NCI-H2107 (cell line): ENCODE results near the gene ATF2.
"Not testable (repeated sequence)": the region's sequence is repeated elsewhere in the genome, so short reads cannot be mapped to it uniquely, and the experiment has no call there.

ENCODE experiments used
- DNase-seq: peaks from one replicate; lab custom pipeline; 2025; lab: John Stamatoyannopoulos, UW

Gene ATF2

DNA sequence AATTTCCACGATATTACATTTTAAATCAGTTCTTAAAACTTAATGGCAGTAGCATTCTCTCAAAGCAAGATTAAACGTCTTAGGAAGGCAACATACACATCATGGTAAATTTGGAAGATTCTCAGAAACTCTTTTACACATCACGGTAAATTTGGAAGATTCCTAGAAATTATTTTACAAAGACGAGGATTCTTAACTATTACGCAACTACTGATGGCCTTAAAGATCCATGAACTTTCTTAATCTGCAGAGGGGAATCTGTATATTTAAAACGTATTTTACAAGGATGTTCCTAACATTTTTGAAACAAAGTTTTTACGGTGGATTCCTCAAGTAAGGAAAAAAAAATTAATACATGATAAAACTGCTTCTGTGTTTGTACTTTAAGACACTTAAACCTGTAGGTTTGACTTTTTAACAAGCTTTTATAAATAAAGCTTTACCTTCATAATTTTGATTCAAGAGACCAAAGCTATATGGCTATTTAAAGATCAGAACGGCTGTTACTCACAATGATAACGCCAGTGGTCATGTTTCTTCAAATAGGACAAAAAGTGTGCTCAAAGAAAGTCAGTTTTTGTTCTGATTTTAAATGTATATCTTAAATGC is 1.7 kb downstream of the ATF2 start:
- no peak for DNase-seq

DNA sequence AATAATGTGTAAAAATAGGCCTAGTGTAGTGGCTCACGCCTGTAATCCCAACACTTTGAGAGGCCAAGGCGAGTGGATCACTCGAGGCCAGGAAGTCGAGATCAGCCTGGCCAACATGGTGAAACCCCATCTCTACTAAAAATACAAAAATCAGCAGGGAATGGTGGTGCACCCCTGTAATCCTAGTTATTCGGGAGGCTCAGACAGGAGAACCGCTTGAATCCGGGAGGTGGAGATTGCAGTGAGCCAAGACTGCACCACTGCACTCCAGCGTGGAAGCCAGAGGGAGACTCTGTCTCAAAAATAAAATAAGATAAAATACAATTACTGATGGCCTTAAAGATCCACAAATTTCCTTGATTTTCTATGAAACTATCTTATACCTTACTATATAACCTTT is 3.8 kb downstream of the ATF2 start:
- DNase-seq: no peak

DNA sequence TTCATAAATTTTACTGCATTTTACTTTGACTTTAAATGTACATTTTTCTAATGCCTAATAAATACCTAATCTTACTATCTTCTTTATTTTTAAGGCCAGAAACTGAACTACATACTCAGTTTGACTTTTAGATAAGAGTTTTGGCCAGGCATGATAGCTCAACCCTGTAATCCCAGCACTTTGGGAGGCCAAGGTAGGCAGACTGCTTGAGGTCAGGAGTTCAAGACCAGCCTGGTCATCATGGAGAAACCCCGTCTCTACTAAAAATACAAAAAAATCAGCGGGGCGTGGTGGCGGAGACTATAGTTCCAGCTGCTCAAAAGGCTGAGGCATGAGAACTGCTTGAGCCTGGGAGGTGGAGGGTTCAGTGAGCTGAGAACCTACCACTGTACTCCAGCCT is 9.1 kb downstream of the ATF2 start:
- no peak for DNase-seq

DNA sequence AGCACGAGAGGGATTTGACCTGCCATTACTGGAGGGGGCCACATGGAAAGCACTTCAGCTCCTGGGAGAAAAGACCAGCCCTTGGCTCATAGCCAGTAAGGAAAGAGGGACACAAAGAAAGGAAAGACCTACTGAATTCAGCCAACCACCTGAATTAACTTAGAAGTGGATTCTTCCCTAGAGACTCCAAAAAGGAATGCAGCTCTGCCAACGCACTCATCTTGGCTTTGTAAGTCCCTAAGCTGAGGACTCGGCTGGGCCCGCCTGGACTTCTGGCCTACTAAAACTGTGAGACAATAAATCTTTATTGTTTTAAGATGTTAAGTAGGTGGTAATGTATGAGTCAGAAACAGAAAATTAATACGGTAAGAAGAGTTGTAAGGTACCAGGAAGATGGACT is 11.5 kb downstream of the ATF2 start:
- no peak for DNase-seq

DNA sequence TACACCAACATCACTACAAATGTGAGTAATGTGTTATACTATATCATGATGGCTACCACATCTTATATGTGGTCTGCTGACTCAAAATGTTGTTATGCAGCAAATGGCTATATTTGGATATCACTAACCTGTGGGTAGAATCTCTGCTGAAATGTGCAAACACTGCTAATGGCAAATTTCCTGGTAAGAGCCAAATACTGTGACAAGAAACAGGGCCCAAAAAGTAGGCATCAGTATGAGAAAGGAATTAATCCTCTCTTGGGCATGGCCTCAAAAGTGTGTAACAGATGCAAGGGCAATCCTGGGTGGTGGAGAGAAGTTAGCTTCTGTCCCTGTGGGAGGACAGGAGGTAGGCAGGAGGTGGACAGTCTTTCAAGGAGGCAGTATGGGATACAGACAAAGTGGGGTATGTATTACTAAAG is 13.3 kb downstream of the ATF2 start:
- DNase-seq: no peak

DNA sequence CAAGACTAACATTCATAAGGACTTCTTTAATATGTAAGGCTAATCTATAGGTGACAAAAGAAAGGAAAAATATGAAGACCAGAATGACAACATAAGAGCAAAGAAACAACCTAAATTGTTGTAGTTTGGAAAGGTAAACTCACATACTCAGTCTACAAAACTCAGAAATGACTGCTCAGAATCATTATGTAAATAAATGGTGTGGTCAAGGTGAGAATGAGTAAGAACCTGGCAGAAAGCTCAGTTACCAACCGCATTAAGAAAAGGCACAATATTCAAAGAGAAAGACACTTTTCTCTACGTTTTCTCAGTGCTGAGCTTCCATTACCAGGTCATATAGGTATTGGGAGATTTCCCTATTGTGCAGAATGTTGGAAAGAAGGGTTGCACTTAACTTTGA is 15.8 kb downstream of the ATF2 start:
- DNase-seq: no peak

DNA sequence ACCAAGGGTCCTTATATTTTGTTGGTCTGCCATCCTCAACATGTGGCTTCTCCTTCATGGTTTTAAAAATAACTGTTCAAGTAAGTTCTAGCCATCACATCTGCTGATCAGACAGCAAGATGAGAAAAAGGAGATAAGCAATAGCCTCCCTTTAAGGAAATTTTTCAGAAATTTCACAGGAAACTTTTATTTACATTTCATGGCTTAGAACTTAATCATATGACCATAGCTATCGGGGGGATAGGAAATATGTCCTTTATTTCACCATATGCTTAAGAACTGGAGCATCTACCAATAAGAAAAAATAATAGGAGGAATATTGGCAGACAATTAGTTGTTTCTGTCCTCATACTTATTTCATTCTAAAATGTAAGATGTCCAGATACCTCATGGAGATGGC is 16.2 kb downstream of the ATF2 start:
- DNase-seq: no peak

DNA sequence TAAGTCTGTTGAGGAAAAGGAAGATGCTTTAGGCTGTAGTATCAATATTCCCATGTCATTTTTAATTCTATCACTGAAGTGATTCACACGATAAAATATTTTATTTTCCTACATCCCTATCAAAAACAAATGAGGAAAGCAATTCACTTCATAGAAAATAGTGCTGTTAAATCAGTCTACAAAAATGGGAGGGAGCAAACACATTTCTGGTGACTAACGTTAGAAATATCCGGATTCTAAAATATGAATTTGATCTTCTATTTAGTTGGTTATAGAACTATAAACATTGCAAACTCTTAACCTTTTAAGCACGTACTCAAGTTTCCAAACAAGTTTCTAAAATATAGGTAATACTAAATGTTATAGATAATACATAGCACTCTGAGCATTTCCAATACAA is 20.8 kb downstream of the ATF2 start:
- DNase-seq: no peak

DNA sequence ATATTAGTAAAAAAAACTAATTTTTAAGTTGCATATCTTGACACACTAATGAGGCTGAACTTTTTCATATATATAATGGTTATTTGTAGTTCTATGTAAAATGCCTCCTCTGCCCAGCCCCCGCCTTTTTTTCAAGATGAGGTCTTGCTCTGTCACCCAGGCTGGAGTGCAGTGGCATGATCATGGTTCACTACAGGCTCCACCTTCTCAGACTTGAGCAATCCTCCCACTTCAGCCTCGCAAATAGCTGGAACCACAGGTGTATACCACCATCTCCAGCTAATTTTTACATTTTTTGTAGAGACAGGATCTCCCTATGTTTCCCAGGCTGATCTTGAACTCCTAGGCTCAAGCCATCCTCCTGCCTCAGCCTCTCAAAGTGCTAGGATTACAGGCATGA is 24.3 kb downstream of the ATF2 start:
- DNase-seq: no peak

DNA sequence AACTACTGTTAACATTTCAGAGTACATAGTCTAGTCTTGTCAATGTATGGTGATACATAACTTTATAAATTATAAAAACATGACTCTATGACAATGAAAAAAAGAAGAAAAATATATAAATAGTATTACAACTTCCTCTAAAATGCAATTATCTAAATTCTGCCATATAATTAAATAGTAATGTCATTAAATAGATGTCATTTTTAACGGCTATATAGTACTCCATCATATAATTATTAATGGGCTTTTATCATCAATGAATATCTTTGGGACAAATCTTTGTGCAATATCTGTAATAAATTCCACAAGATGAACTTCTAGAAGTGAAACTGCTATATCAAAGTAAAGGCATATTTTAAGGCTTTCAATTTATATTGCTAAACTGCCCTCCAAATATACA is 24.8 kb downstream of the ATF2 start:
- DNase-seq: no peak

DNA sequence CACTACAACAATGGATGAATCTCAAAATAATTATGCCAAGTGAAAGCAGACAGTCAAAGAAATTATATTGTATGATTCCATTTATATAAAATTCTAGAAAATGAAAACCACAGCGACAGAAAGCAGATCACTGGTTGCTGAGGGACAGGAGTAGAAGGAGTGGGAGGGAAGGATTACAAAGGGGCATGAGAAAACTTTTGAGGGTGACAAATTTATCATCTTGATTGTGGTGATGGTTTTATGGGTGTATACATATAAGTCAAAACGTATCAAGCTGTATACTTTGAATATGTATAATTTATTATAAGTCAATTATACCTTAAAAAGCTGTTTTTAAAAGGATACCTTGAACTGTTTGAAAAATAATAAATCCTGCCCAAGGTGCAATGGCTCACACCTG is 27.7 kb downstream of the ATF2 start:
- no peak for DNase-seq

DNA sequence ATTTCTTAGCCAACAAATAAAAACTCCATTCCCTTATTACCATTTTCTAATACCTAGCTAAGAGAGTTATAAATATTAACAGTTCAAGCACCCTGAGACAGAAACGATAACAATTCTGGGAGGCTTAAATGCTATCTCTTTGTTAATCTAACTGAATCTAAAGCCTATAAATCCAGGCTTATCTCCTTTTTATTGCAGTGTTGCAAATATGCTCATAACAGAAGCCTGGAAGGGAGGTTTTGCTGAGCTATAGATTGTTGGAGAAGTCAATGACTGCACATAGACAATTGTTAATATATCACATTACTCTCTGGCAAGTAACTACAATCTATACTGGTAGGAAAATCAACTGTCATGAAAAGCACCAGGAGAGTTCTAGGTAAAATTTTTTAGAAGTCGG is 30.2 kb downstream of the ATF2 start:
- DNase-seq: no peak

DNA sequence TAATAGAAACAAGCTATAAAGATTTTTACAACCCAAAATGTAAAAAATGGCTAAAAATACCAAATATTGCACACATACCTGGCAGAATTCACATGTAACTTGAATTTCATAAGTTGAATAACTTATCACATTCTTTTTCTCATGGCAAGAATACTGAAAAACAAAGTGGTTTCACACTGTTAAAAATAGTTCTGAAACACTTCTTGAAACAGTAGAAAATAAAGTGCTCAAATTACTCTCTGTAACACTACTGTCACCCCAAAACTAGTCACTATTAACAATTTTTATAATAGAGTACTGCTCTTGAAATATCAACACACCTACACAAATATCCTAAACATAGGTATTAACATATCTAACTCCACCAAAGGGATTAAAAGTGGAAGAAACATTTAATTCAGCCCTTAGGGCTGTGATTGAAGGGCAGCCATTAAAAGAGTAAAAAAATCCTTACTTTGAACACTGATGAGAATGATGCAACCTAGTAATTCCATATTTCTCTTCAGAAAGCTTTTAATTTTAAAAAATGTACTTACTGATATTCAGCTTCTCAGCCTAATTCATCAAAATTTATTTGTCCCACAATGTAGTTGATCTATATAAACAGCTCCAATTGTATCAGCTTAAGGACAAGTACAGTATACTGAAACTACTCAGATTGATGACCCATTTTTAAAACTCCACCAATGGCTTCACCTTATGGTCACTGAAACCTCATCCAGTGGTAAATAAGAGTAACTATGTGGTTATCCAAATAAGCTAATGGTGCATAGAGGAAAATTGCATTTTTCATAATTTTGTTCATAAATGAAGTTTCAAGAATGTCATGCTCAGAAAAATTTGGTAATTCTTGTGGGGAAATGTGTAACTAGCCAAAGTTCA is 31.4 kb downstream of the ATF2 start:
- no peak for DNase-seq

DNA sequence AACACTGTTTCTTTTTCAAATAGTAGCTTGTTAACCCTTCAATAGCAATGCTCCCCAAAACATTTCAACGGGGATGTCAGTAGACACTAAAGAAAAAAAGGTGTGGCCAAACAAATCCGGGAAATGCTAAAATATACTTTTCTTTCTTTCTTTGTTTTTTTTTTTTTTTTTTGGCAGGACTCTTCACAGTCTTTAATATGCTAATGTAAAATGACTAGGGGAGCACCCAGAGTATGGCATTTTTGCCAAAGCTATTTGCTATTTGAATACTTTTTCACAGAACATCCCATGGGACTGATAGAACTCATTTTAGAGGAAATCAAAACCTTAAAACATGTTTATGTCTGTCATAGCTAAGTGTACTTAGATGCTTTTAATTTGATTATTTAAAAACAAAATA is 32.1 kb downstream of the ATF2 start:
- DNase-seq: no peak

DNA sequence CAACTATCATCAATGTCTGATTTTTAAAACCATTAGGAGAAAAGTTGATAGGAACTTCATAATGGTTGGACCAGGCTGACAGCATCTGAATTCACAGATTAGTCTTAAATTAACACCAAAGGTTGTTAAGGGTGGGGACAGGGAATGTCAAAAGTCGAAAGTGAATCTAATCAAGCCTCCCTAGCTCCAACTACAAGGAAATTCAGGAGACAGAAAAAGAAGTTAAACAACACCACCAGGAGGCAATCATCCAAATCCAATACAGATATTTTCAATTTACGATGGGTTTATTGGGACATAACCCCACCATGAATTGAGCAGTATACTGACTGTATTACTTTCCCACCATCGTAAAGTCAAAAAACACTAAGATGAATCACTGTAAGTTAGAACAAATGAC is 32.8 kb downstream of the ATF2 start:
- no peak for DNase-seq

DNA sequence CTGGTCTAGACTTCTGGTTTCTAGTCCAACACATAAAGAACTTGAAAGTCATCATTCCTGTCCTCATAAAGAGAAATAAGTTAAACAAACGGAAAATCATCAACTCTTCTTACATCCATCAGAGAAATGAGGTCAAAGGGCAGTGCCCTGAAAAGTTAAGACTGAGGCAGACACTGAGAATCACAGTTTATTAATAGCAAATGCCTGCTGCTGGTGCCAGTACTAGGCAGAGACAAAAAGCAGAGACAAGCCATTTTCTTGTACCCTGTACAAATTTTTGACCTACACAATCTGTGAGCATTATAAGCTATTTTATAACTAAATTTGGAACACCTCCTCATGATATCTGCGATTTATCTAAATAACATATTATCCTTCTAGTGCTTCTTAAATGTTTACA is 36.8 kb downstream of the ATF2 start:
- no peak for DNase-seq

DNA sequence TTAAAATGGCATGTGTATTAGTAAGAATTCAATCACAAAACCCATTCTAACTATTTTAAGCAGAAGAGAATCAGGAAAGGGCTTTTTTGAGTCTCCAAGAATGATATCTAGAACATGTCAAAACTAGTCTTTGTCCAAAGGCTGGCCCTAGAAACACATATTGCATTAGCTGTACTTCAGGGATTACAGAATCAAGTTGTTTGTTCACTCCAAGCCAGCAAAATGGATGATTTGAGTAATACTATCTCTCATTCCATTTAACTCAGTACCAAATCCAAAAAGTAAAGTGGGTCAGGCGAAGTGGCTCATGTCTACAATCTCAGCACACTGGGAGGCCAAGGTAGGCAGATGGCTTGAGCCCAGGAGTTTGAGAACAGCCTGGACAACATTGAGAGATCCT is 41.3 kb downstream of the ATF2 start:
- no peak for DNase-seq

DNA sequence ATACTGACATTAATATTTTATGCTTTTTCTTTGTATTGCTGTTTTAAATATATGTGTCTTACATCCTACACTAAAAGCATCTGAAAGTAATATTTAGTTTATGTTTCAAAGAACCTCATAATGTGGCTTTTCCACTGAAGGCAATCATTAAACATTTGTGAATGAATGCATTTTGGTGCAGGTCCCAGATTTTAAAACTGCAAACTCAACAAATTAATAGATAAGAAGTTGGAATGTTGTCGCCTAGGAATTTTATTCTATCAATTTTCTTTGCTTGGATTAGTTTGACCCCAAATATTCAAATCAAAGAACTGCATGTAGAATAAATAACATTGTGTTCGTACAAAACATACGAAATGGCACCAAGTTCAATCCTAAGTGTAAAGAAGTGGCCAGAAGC is 44.7 kb downstream of the ATF2 start:
- DNase-seq: no peak

DNA sequence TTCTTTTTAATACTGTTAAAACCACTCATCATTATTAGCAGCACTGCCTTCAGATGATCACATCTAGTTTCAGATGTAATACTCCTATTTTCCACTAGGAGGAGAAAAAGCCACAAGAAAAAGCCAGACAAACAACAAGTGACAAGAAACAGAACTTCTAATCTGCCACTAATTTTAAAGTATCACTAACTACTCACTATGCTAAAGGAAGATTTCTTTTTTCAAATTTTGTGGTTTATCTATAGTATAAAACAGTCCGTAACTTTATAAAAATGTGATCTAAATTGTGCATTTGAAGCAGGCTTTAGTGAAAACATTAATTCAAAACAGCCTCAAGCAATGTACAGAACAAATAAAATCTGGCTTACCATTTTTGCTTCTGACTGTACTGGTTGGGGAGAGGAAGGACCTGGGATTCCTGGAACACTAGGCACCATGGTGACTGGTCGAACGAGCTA is 56.8 kb downstream of the ATF2 start:
- DNase-seq: no peak

DNA sequence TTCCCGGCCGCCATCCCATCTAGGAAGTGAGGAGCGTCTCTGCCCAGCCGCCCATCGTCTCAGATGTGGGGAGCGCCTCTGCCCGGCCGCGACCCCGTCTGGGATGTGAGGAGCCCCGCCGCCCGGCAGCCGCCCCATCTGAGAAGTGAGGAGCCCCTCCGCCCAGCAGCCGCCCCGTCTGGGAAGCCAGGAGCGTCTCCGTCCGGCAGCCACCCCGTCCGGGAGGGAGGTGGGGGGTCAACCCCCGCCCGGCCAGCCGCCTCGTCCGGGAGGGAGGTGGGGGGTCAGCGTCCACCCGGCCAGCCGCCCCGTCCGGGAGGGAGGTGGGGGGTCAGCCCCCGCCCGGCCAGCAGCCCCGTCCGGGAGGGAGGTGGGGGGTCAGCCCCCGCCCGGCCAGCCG is 59.9 kb downstream of the ATF2 start:
- not testable (repeated sequence) for DNase-seq

DNA sequence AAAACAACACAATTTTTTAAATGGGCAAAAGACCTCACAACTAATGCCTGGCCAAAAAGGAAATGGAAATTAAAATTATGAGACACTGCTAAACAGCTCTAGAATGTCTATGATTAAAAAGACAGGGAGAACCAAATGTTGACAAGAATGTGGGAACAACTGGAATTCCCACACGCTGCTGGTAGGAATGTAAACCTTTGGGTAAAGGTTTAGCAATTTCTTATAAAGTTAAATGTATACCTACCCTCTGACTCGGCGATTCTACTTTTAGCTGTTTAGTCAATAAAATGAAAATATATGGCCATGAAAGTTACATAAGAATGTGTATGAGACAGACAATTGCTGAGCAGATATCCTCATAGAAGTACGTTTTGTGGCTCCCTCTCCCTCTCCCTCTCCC is 60.9 kb downstream of the ATF2 start:
- no peak for DNase-seq

DNA sequence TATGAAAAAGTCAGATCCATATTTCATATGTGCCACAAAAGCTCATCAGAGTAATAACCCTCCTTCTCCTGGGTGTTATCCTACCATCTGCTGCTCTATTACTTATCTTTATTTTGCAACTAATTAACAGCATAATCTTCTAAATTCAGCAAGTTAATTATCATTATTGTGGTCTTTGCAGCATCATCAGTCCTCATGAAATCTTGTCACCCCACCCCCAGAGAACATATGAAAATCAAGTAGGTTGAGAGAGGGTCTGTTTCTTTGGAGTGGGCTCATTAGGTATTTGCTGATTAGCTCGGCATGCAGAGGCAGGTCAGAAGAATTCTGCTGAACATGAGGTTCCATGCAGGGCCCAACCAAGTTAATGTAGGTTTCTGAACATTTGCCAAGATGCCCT is 64.8 kb downstream of the ATF2 start:
- DNase-seq: no peak

DNA sequence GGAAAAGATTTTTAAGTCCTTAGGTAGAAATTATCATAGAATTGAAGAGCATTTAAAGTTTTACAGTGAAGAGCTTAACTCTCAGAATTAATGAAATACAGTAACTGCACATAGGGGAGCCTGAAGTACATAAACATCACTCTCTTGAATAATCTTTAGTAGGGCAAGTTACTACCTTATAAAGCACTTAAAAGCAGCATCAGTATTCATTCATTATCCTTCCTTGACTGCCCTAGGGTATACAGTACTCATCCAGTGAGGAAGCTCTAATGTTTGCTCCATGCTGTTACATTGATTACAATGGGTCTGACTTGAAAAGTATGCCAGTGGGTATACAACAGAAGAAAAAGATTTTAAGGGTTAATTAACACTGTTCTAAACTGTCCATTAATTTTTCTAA is 66.5 kb downstream of the ATF2 start:
- no peak for DNase-seq

DNA sequence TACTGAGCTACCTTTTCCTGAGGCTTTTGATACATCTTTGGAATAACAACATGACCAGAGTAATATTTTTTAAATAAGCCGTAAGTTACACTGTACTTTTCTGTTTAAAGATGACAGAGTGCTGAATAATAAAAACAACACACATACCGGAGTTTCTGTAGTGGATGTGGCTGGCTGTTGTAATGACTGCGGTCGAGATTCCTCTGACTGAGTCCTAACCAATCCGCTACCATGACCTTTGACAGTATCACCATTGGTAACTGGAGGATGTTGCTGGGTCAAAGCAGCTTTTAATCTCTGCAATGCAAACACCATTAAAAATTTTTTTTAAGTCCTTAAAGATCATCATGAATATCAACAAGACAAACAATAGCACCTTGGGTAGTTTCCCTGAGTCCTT is 70.7 kb downstream of the ATF2 start:
- no peak for DNase-seq
